Activated effector memory CD4-positive, alpha-beta T cell treated with Interleukin-2 at 50 U/mL for 16 hours (primary cell): ENCODE measurements around the gene ALDH1A3.

Experiments
- DNase-seq: peaks from one replicate; pipeline ENCODE4 v3.0.0-alpha.2; 2020

The ALDH1A3 gene

DNA sequence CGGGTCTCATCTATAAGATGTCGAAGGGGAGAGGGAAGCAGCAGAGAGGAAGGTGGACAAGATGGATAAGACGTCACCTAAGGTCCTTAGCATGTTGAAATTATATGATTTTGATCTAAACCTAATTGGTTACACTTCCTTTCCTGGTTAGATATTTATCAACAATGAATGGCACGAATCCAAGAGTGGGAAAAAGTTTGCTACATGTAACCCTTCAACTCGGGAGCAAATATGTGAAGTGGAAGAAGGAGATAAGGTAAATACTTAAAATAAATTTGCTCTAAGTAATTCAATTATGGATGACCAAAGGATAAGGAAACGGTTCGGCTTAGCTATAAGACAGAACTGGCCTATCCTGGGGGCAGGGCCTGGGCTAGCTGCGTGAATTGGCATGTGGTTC is 5.5 kb downstream of the ALDH1A3 start:
- DNase-seq = no peak

DNA sequence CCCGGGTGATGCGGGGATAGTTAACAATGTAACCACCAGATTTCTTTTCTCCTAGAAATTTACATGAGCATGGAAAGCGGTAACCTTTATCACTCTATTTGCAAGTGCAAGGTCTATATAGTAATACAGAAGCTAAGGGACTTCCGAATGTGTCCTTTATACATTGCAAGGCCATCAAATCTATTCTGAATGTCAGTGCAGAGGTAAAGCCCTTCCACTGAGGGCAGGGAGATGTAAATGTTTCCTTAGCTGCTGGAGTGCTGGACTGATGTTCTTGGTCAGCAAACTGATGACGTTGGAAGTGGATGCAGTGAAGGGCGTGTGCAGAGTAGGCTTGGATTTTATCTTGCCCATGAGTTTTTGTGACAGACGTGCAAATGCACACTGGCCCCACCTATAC is 6.2 kb downstream of the ALDH1A3 start:
- no peak for DNase-seq

- DNase-seq = no peak
Observed at GRCh38 chr15:100887211-100887913, 7.7 kb downstream of the ALDH1A3 start.

- DNase-seq = no peak
Observed at GRCh38 chr15:100889385-100890050, 9.9 kb downstream of the ALDH1A3 start.

DNA sequence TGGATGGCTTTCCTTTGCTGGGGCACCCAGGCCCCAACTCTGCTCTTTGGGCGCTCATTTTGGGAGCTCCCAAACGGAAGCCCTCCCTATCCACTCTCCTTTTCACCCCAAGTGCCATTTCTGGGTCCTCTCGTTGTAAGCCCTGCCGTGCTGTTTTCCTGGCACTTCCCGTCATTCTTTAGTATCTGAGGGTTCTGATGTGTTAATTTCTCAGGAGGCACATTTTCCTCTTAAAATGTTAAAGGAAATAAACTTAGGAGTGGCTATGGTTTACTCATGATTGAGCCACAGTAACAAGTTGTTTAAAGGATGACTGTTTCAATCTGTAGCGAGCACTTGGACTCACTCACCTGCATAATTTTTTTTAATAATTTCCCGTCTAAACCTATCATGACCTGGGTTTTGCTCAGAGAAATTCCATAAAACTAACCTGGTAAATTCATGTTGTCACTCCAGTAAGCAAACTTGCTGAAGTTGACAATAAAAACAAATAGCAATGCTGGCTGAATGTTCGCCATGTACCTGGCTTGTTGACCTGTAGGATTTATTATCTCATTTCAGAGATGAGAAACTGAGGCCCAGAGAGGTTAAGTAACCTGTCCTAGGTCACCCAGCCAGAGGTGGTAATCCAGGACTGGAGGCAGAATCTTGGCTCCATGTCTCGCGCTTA is 10.6 kb downstream of the ALDH1A3 start:
- no peak for DNase-seq

DNA sequence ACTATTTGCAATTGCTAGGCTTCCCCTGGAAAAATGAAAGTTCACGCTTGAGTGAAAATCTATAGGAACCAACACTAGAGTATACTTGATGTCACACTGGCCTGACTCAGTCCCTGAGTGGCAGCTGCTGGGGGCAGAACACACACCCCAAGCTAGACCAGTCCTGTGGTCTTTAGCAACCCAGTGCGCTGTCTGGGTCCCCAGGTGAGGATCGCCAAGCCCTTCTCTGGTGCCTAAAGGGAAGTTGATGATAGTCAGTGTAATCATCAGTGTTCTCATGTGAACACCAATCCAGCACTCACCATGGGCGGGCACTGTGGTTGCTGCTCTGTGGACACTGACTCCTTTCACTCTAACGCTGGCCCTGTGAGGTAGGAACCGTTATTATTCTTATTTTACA is 11.2 kb downstream of the ALDH1A3 start:
- no peak for DNase-seq

DNA sequence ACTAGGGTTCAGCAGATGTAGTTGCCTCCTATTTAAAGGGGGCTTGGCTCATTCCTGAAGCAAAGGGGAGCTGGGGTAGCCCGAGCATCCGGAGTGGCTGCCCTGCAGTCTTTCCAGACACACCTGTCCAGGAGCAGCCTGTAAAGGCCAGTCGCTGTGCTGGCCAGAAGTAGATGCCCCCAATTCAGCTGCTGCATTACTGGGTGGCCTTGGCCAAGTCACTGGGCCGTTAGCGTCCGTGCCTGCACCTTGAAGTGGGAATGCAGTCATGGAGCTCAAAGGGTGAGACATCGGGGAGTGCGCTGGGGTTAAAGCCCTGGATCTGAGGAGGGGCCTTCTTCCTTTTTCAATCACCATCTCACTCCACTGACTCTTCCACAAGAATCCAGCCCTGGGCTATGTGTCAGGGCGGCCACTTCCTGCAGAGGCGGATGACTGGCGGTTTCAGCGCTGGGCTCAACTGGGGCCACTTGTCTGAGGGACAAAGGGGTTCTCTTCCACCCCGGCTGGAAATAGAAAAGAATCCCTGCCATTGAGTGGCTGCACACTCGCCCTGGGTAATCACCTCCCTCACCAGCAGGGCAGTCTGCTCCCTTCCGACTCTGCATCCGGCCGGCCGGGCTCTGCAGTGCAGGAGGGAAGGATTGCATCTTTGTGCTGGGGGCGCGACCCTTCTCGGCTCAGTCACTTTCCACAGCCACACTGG is 11.8 kb downstream of the ALDH1A3 start:
- no peak for DNase-seq

DNA sequence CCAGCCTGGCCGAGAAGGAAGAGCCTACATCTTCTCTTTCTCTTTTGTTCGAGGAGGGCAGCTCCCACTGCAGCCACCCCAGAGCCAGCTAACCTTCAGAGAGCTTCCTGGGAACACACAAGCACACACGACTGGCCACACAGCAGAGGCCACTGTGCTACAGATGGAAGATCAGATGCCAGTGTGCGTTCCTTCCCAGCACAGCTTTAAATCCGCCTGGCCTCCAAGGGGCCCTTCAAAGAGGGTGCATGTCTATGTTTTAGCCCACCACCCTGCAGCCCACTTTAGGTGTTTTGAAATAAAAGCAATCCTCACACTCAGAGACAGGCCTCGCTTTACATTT is 12.4 kb downstream of the ALDH1A3 start:
- DNase-seq = no peak

DNA sequence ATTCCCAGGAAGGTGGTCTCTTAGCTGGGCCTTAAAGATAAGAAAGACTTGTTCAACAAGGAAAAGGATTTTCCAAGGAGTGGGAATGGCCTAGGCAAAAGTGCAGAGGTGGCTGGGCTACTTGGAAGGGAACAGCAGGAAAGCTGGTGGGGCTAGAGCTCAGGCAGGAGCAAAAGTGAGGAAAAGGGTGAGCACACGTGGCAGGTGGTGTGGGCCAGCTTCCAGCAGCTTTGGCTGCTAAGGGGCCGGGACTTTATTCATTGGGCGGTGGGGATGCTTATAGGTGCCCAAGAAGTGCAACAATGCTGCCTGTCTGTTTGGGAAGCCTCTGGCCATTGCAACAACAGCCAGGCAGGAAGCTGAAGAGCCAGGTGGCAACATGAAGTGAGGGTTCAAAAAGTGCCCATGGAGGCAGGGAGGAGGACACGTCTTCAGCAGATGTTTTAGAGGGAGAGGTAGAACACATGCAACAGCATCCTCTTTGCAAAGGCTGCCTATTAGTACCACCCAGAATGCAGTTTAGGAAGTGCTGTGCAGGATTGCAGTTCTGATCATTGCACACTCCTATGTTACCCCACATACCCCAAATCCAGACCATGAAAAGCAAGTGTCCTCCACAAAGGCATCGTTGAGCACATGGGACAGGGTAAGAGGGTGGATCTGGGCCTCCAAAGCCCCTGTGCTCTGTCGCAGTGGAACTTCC is 13.8 kb downstream of the ALDH1A3 start:
- DNase-seq = no peak

DNA sequence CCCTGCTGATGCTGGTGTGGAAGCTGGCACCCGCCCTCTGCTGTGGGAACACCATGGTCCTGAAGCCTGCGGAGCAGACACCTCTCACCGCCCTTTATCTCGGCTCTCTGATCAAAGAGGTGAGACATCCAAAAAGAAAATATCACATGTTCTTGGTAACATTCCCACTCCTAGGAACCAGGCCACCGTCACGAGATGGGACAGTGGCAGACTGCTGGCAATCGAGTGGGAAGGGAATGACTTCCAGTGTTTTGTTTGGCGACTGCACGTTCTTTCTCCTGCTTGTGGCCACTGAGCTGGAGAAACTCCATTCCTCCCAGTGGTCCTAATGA is 14.3 kb downstream of the ALDH1A3 start:
- DNase-seq = no peak

GRCh38 chr15:100895721-100896120 is 16.1 kb downstream of the ALDH1A3 start:
- DNase-seq = no peak

GRCh38 chr15:100897221-100898151 is 17.9 kb downstream of the ALDH1A3 start:
- DNase-seq = no peak

- no peak for DNase-seq
Observed at GRCh38 chr15:100898152-100898490, 18.5 kb downstream of the ALDH1A3 start.

DNA sequence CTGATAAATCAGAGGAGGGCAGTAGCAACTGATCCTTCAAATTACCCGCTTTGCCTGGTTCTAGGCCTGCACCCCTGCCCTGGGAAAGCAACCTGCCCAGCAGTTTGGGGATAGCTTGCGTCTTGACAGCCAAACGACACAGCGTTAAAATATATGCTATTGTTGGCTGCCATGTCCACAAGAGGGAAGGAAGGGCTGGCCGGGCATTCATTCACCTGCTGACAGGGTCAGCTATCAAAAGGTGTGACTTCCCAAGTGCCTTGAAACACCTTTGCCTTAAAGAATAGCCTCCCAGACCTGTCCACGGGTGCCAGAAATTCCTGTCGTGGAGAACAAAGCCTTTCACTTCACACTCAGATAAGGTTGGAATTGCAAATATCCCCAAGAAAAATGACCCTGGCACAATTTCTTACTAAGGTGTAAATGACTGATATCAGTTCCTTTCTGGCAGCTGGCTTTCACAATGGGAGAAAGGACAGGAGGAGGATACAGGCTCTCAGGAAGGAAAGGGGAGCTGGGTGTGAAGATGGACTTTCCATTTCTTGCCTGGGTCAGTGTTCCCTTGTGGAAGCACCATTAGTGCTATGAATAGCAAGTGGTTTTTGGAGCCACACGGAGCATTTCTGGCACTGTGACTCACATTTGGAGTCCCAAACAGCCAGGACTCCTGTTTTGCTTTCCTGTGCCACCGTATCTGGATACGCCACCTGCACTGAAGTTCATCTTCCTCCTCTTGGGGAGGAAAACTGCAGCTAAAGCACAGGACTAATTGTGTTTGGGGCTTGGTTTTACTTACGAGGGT is 19.2 kb downstream of the ALDH1A3 start:
- no peak for DNase-seq

- DNase-seq = no peak
Observed at GRCh38 chr15:100899601-100900000, 20.0 kb downstream of the ALDH1A3 start.

- no peak for DNase-seq
Observed at GRCh38 chr15:100900136-100900794, 20.6 kb downstream of the ALDH1A3 start.

- no peak for DNase-seq
Observed at GRCh38 chr15:100900795-100901169, 21.2 kb downstream of the ALDH1A3 start.

DNA sequence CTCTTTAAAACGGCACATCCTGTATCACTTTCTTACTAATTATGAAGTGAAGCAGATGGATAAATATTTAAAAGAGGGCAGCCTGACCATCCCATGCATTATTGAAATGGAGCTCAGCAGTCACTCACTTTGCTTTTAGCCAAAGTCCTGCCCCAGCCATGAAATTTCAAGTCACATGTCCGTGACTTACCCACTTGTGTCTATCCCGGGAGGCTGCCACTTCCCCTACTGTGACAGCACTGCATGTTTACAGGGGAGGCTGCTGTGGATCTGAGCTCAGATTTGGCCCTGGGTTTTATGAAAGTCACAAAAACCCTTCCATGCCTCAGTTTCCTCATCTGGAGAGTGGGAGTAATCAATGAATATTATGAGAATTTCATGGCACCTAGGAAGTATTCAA is 21.7 kb downstream of the ALDH1A3 start:
- no peak for DNase-seq

- no peak for DNase-seq
Observed at GRCh38 chr15:100901702-100902435, 22.2 kb downstream of the ALDH1A3 start.
